HG03135 (cell line): ENCODE data around the gene POTEG.
"Not testable (repeated sequence)": the region's sequence is repeated elsewhere in the genome, so short reads cannot be mapped to it uniquely, and the experiment has no call there.

ENCODE experiments used
- ATAC-seq: cut with Tn5 transposase; IDR thresholded peaks from one replicate; pipeline ENCODE4 v1.9.1; 2021; ENCODE audit warnings: mild to moderate bottlenecking, moderate library complexity; ENCODE audit not compliant: unreplicated experiment

Gene POTEG

DNA sequence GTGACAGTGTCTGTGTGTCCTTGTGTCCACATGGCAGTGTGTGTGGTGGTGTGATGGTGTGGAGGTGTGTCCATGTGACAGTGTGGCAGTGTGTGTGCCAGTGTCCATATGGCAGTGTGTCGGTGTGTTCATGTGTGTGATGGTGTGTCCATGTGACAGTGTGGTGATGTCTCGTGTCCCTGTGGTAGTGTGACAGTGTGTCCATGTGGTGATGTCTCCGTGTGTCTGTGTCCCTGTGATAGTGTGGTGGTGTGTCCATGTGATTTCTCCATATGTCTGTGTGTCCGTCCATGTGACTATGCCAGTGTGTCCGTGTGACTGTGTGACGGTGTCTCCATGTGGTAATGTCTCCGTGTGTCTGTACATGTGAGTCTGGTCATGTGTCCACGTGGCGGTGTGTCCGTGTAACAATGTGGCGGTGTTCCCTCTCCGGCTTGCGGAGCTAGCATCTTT lies 59.7 kb downstream of the POTEG start:
- not testable (repeated sequence) for ATAC-seq

DNA sequence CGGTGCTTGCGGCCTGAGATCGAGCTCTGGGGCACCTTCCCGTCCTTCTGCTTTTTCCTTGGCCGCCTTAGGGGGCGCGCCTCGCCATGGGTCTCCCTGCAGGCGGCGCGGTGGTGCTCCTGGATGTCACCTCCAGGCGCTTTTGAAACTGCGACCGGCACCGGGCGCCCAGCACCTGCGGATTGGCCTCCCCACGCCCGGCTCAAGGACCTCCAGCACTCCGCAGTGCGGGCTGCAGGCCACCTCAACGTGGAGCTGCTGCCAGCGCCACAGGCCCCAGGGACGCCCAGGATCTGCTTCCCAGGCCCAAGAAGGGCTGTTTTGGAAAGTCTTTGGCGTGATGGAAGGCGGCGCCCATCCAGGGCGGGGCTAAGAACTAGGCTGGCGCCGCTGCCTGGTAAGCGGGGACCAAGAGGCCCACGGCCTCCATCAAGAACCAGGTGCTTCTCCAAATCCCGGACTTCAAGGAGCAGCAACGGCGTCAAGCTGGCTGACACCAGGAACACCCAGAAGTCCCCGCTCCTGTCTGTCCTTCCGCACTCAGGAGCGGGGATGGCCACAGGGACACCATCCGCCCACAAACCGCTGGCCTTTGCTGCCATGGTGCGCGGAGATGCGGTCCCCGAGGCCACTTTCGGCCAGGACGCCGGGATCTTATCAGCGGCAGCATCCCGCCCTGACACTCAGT lies 61.2 kb downstream of the POTEG start:
- not testable (repeated sequence) for ATAC-seq

DNA sequence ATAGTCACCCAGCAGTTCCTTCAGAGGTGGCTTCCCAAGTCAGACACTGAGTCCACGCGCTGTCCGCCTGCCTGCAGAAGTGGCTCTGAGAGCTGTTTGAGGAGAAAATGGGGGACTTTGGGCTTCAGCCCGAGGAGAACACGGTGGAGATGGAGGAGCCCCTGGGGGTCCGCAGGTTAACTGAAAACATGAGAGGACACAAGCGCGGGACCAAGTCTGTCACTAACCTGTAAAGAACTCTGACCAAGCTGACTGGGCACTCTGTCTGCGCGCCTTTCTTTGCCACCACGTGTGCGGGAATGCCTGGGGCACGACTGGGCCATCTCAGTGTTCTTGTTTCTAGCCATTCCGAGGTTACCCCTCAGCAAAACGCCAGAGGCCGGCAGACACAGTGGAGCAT lies 62.4 kb downstream of the POTEG start:
- ATAC-seq: not testable (repeated sequence)

DNA sequence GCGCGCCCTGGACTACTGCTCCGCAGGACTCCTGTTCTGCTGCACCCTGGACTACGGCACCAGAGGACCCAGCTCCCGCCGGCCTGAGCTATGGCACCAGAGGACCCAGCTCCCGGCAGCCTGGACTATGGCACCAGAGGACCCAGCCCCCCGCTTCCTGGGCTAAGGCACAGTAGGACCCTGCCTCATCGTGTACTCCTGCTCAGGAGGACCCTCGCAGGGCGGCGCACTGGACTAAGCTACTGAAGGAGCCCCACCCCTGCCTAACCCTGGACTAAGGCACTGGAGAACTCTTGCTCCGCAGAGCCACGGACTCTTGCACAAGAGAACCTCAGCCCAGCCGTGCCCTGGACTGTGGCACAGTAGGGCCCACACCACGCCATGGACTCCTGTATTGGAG lies 71.3 kb downstream of the POTEG start:
- ATAC-seq: not testable (repeated sequence)

DNA sequence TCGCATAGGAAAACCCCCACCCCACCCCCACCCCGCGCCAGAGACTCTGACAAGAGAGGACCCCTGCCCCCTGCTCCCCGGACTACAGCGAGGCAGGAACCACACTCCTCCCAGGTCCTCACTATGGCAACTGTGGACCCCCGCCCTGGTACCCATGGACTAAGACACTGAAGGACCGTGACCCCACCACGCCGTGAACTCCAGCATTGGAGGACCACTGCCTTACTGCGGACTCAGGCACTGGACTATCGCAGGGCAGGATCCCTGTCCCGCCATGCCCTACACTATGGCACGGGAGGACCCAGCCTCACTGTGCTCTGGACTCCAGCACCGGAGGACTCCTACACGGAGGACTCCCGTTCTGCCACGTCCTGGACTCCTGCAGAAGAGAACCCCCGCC lies 71.8 kb downstream of the POTEG start:
- not testable (repeated sequence) for ATAC-seq

DNA sequence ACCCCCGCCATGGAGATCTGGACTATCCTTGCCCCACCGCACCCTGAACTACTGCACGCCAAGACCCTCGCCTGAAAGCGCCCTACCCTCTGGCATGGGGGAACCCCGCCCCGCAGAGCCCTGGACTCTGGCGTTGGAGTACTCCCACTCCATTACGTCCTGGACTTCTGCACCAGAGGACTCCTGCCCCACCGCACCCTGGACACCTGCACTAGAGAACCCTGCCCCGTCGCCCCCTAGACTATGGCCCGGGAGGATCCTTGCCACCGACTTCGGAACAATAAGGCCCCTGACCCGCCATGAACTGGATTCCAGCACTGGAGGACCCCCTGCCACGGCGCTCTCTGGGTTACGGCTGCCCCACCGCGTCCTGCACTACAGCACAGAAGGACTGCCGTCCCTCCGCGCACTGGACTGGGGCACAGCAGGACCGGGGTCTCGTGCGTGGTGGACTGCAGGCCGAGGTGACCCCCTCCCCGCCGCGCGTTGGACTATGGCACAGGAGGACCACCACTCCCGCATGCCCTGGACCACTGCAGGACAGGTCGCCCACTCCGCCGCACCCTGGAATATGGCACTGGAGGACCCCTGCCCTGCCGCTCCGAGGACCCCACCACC lies 72.4 kb downstream of the POTEG start:
- not testable (repeated sequence) for ATAC-seq

DNA sequence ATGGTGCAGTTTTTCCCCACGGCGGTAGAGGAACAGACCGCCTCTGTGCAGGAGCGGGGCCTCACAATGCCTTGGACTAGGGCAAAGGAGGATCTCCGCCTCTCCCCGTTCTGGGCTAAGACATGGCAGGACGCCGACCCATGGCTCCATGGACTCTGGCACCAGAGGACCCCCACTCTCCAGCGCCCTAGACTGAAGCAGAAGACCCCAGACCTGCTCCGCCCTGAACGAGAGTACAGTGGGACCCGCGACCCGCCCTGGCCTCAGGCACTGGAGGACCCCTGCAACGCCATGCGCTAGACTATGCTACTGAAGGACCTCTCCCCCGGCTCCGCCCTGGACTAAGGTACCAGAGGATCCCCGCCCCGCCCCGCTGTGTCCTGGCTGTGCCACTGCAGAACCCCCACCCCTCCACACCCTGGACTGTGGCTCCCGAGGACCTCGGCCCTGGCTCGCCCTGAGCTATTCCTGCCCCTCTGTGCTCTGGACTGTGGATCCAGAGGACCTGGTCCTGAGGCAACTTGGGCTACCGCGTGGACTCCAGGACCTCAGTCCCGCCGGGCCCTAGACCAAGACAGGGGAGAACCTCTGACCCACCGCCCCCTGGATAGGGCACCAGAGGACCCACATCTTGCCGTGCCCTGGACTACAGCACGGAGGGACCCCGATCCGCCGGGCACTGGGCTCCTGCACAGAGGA lies 73.1 kb downstream of the POTEG start:
- not testable (repeated sequence) for ATAC-seq
